GM19452 (cell line): ENCODE data around the gene SH2D1A.
"Not testable (repeated sequence)": the region's sequence is repeated elsewhere in the genome, so short reads cannot be mapped to it uniquely, and the experiment has no call there.

Experiments used
- ATAC-seq: cut with Tn5 transposase; IDR thresholded peaks from one replicate; pipeline ENCODE4 v1.9.1; 2021; ENCODE audit not compliant: unreplicated experiment

Gene SH2D1A

GRCh38 chrX:124348885-124349453, 2.6 kb downstream of the SH2D1A start:
- no peak for ATAC-seq

GRCh38 chrX:124354648-124355047, 8.3 kb downstream of the SH2D1A start:
- ATAC-seq, result no peak

GRCh38 chrX:124358800-124359383, 12.5 kb downstream of the SH2D1A start:
- no peak for ATAC-seq

- no peak for ATAC-seq
Observed at GRCh38 chrX:124362072-124362471, 15.7 kb downstream of the SH2D1A start.

- no peak for ATAC-seq
Observed at GRCh38 chrX:124362761-124363160, 16.4 kb downstream of the SH2D1A start.

GRCh38 chrX:124369722-124370121, 23.4 kb downstream of the SH2D1A start:
- ATAC-seq, result no peak

- ATAC-seq, result no peak
Observed at GRCh38 chrX:124373348-124373747, 27.0 kb downstream of the SH2D1A start.

- ATAC-seq, result no peak
Observed at GRCh38 chrX:124378643-124379042, 32.3 kb downstream of the SH2D1A start.

GRCh38 chrX:124383354-124383753, 37.0 kb downstream of the SH2D1A start:
- ATAC-seq, result no peak

- ATAC-seq, result no peak
Observed at GRCh38 chrX:124386401-124386800, 40.0 kb downstream of the SH2D1A start.

GRCh38 chrX:124388562-124388961, 42.2 kb downstream of the SH2D1A start:
- no peak for ATAC-seq

- no peak for ATAC-seq
Observed at GRCh38 chrX:124392794-124393193, 46.4 kb downstream of the SH2D1A start.

GRCh38 chrX:124393238-124393637, 46.9 kb downstream of the SH2D1A start:
- no peak for ATAC-seq

GRCh38 chrX:124393659-124394058, 47.3 kb downstream of the SH2D1A start:
- ATAC-seq, result no peak

GRCh38 chrX:124395145-124395880, 49.0 kb downstream of the SH2D1A start:
- peak; percentile 66 for ATAC-seq

GRCh38 chrX:124401696-124402095, 55.3 kb downstream of the SH2D1A start:
- no peak for ATAC-seq

GRCh38 chrX:124405868-124406267, 59.5 kb downstream of the SH2D1A start:
- ATAC-seq, result no peak

GRCh38 chrX:124406294-124407014, 60.1 kb downstream of the SH2D1A start:
- ATAC-seq, result peak; percentile 82

- no peak for ATAC-seq
Observed at GRCh38 chrX:124407226-124407625, 60.9 kb downstream of the SH2D1A start.

- not testable (repeated sequence) for ATAC-seq
Observed at GRCh38 chrX:124408380-124408779, 62.0 kb downstream of the SH2D1A start.

- ATAC-seq, result no peak
Observed at GRCh38 chrX:124413244-124413643, 66.9 kb downstream of the SH2D1A start.

GRCh38 chrX:124414281-124414680, 67.9 kb downstream of the SH2D1A start:
- no peak for ATAC-seq
